B cell (primary cell): Measurements from ENCODE around the gene CDKL4.
"Not testable (repeated sequence)": the region's sequence is repeated elsewhere in the genome, so short reads cannot be mapped to it uniquely, and the experiment has no call there.

Experiments used
- CTCF ChIP-seq: fragments of 200-600 bp; IDR thresholded peaks from one replicate; pipeline ENCODE4 v1.8.0; 2022; ENCODE audit warnings: antibody characterized with exemption, mild to moderate bottlenecking
- EZH2 ChIP-seq: IDR thresholded peaks from 2 replicates; pipeline ENCODE4 v1.6.1; 2012; ENCODE audit warnings: borderline replicate concordance, low read depth, mild to moderate bottlenecking, moderate library complexity, low read length; ENCODE audit not compliant: insufficient read depth, poor library complexity, severe bottlenecking

GRCh38 chr2:39138187-39138836, 105.5 kb downstream of the CDKL4 start:
- TF ChIP-seq EZH2, CTCF: not testable (repeated sequence)
